ENCODE data around the gene ANGPTL2. TPM values are rescaled to one million over a fixed set of nuclear protein-coding genes. Genes with fewer than 3 reads are reported as not detected.
"Not testable (repeated sequence)": the region's sequence is repeated elsewhere in the genome, so short reads cannot be mapped to it uniquely, and the experiment has no call there.

ANGPTL2 gene
- total and polyA plus RNA-seq, 5 experiments from 2014 or later = not detected

DNA sequence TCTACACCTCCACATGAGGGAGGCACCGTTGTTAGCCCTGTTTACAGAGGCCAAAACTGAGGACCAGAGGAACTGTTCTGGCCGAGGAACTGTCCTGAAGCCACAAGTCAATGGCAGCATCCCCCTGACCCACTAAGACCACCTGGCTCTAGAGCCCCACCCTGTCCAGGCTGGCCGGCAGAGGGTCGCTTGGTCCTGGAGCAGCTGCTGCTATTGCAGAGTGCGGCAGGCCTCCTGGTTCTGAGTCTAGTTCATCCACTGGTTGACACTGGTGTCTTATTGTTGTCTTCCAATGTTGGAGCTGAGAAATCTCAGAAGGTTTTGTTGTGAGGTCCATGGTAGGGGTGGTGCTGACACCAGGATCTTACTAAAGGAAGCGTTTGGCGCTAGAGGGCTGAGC is 26.6 kb upstream of the ANGPTL2 start:
- peaks cover 0 to 3% (median under 1%) of the 10 kb centered on the region in 4 donors for H3K4me1 Mint-ChIP-seq
- H3K27me3 Mint-ChIP-seq = peaks cover 0 to 3% (median 0%) of the 10 kb centered on the region in 5 donors
- DNase-seq (no peak), ATAC-seq (no peak)
- peaks cover 0 to 5% (median 0%) of the 10 kb centered on the region in 9 donors for H3K9me3 Mint-ChIP-seq
- H3K27ac Mint-ChIP-seq = no peak overlapping the region
- H3K36me3 Mint-ChIP-seq = peaks cover 0 to 8% (median 4%) of the 10 kb centered on the region in 3 donors
- POLR2A ChIA-PET = no interaction called here
- no peak overlapping the region for H3K4me3 Mint-ChIP-seq

DNA sequence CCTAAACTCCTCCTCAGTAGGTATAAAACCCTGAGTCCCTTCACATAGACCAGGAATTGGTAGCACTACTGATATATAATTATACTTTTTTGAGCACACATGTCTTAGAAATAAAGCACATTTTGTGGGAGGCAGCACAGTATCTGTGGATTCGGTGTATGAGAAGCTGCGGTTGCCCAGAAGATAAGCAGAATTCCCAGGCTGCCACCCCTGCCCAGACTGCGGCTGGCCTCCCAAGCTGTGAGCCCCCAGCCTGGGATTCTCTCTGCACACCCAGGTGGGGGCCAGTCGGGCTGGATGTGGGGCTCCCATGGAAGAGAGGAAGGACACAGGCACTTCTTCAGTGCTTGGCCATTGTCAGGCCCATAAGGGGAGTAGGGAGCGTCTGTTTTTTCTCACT is 25.6 kb upstream of the ANGPTL2 start:
- H3K27ac Mint-ChIP-seq = no peak overlapping the region
- H3K9me3 Mint-ChIP-seq = peaks cover 0 to 5% (median 0%) of the 10 kb centered on the region in 9 donors
- DNase-seq (no peak), ATAC-seq (no peak)
- H3K36me3 Mint-ChIP-seq = peaks cover 0 to 8% (median 4%) of the 10 kb centered on the region in 3 donors
- peaks cover 0 to 3% (median 0%) of the 10 kb centered on the region in 5 donors for H3K27me3 Mint-ChIP-seq
- no peak overlapping the region for H3K4me3 Mint-ChIP-seq
- H3K4me1 Mint-ChIP-seq = peaks cover 0 to 1% (median 0%) of the 10 kb centered on the region in 4 donors
- POLR2A ChIA-PET = interaction anchor here (0.6 kb wide), 1 partner anchor 954 kb away, joined by 3 read pairs; no protein-coding TSS in a partner anchor

DNA sequence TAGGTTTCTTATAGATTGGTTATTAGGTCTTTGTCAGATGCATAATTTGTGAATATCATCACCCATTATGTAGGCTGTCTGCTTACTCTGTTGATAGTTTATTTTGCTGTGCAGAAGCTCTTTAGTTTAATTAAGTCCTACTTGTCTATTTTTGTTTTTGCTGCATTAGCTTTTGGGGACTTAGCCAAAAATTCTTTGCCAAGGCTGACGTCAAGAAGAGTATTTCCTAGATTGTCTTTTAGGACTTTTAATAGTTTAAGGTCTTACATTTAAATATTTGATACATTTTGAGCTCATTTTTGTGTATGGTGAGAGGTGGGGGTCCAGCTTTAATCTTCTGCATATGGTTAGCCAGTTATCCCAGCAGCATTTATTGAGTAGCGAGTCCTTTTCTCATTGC is 24.8 kb upstream of the ANGPTL2 start:
- H3K27ac Mint-ChIP-seq = no peak overlapping the region
- DNase-seq = no peak

DNA sequence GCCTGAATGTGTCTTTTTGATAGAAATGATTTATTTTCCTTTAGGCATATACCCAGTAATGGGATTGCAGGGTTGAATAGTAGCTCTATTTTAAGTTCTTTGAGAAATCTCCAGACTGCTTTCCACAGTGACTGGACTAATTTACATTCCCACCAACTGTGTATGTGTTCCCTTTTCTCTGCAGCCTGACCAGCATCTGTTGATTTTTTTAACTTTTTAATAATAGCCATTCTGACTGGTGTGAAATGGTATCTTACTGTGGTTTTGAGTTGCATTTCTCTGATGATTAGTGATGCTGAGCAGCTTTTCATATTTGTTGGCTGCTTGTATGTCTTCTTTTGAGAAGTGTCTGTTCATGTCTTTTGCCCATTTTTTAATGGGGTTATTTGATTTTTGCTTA is 24.4 kb upstream of the ANGPTL2 start:
- ATAC-seq, H3K9me3 Mint-ChIP-seq, H3K4me3 Mint-ChIP-seq, H3K27ac Mint-ChIP-seq, H3K27me3 Mint-ChIP-seq, H3K36me3 Mint-ChIP-seq, H3K4me1 Mint-ChIP-seq, DNase-seq: not testable (repeated sequence)
- POLR2A ChIA-PET = interaction anchor here (0.7 kb wide), 1 partner anchor 1626 kb away, joined by 6 read pairs; no protein-coding TSS in a partner anchor

More for the DNA sequence above, 24.8 kb upstream of the ANGPTL2 start:
- Mint-ChIP-seq H3K9me3 (peaks cover 0 to 5% (median 0%) of the 10 kb centered on the region in 9 donors), H3K27me3 (peaks cover 0 to 3% (median 0%) of the 10 kb centered on the region in 5 donors), H3K4me1 (peaks cover 0 to 1% (median 0%) of the 10 kb centered on the region in 4 donors), H3K36me3 (peaks cover 0 to 8% (median 4%) of the 10 kb centered on the region in 3 donors), H3K4me3 (no peak overlapping the region)
- POLR2A ChIA-PET = interaction anchor here (0.6 kb wide), 1 partner anchor 953 kb away, joined by 3 read pairs; no protein-coding TSS in a partner anchor
- ATAC-seq = no peak

DNA sequence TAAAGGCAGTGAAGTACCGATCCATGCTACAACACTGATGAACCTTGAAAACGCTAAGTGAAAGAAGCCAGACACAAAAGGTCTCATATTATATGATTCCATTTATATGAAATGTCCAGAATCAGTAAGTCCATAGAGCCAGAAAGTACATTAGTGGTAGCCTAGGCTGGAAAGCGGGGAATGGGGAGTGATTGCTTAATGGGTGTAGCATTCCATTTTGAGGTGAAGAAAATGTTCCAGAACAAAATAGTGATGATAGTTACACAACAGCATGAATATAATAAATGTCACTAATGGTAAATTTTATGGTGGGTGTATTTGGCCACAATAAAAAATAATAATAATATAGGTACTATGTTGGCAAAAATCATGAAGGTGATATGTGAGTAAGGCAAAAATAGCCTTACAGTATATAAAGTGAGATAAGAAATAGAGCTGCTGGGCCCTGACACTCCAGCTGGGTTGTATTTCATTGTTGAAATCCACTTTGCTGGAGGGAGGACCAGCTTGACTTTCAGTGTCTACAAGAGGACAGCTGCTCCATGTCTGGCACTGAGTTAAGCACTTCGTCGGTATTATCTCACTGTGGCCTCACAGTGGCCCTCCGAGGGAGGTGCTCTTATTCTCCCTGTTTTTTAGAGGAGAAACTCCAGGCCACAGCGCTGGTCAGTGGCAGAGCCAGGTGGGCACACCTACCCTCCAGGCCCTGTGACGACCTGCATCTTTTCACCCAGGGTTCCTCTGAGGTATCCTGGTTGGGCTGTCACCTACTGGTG is 22.4 kb upstream of the ANGPTL2 start:
- Mint-ChIP-seq H3K4me3 (no peak overlapping the region), H3K27ac (no peak overlapping the region), H3K36me3 (peaks cover 0 to 8% (median 4%) of the 10 kb centered on the region in 3 donors), H3K4me1 (peaks cover 0 to 2% (median 0%) of the 10 kb centered on the region in 4 donors), H3K27me3 (peaks cover 0 to 3% (median 0%) of the 10 kb centered on the region in 5 donors), H3K9me3 (peaks cover 0 to 5% (median 0%) of the 10 kb centered on the region in 9 donors)
- no peak for ATAC-seq
- POLR2A ChIA-PET = no interaction called here
- no peak for DNase-seq

DNA sequence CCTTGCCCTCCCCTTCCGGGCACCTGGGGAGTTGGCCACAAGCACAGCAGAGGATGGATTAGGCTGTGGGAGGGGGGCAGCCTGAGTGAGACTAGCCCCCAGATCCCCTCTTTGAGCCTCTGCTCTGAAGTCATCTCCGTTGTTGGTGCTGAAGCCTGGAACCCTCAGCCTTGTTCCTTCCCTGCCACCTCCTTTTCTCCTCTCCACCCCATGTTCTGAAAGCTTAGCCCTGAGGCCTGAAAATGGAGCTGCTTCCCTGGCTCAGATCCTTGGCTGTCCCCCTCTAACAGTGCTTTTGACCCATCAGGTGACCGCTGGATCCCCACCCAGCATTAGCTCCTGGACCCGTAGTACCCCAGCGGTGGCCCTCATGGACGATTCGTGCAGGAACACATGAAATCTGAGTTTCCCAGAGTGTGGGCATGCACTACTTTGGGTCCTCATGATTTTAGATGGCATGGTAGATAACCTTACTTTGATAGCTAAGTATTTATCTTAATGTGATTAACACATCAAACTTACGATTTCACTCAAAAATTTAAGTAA is 21.6 kb upstream of the ANGPTL2 start:
- Mint-ChIP-seq H3K27me3 (peaks cover 0 to 3% (median 0%) of the 10 kb centered on the region in 5 donors), H3K4me1 (peaks cover 0 to 4% (median 0%) of the 10 kb centered on the region in 4 donors), H3K36me3 (peaks cover 0 to 8% (median 4%) of the 10 kb centered on the region in 3 donors), H3K27ac (peak overlapping the region in 1 of 10 donors; percentile 43), H3K9me3 (peaks cover 0 to 5% (median 0%) of the 10 kb centered on the region in 9 donors), H3K4me3 (no peak overlapping the region)
- ATAC-seq (no peak), DNase-seq (no peak)
- POLR2A ChIA-PET = no interaction called here

DNA sequence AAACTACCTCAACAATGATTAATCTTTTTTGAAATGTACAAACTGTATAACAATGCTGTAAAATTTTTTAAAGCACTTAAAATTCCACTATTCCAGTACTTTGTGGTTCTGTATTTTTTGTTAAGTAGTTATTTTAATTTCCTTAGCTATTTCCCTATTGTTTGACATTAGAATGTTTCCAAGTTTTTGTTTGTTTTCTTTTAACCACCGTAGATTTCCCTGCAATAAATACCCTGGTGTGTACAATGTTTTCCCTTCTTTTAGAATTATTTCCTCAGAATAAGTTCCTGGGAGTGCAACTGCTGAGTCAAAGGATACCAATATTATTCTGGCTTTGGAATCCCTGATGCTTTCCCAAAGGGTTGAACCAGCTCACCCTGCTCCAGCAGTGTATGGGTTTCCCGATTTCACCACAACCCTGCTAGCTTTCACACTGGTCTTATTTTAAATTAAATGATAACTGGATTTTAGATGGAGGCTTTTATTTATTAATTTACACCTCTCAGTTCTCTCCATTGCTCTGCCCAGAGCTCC is 20.6 kb upstream of the ANGPTL2 start:
- Mint-ChIP-seq H3K27ac (no peak overlapping the region), H3K27me3 (peaks cover 0 to 3% (median 0%) of the 10 kb centered on the region in 5 donors), H3K36me3 (peaks cover 0 to 8% (median 4%) of the 10 kb centered on the region in 3 donors), H3K4me1 (peaks cover 0 to 4% (median 0%) of the 10 kb centered on the region in 4 donors), H3K9me3 (peaks cover 0 to 5% (median 0%) of the 10 kb centered on the region in 9 donors), H3K4me3 (no peak overlapping the region)
- DNase-seq (no peak), ATAC-seq (no peak)
- POLR2A ChIA-PET = no interaction called here

DNA sequence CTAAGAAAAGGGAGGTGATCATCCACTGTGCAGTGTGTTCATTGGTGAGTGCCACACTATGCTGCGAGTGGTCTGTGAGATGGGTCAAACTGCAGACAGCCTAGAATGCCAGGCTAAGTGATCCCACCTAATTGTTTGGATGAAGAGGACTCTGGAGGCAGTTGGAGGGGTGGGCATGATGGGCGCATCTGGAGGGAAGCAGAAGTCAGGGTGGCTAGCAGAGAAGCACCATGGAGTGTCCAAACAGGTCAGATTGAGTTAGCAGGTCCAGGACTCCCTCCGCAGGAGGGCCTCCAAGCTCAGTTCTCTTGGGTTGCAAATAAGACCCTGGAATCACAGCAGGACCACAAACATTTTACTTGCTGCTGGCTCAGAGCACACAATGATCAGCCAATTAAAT is 19.9 kb upstream of the ANGPTL2 start:
- Mint-ChIP-seq H3K36me3 (peaks cover 0 to 6% (median 4%) of the 10 kb centered on the region in 3 donors), H3K9me3 (peaks cover 0 to 5% (median 0%) of the 10 kb centered on the region in 9 donors), H3K4me1 (peaks cover 0 to 4% (median 0%) of the 10 kb centered on the region in 4 donors), H3K27me3 (peaks cover 0 to 3% (median 0%) of the 10 kb centered on the region in 5 donors), H3K4me3 (no peak overlapping the region), H3K27ac (peak overlapping the region in 1 of 10 donors; percentile 68)
- POLR2A ChIA-PET = no interaction called here
- no peak for ATAC-seq
- DNase-seq = no peak

DNA sequence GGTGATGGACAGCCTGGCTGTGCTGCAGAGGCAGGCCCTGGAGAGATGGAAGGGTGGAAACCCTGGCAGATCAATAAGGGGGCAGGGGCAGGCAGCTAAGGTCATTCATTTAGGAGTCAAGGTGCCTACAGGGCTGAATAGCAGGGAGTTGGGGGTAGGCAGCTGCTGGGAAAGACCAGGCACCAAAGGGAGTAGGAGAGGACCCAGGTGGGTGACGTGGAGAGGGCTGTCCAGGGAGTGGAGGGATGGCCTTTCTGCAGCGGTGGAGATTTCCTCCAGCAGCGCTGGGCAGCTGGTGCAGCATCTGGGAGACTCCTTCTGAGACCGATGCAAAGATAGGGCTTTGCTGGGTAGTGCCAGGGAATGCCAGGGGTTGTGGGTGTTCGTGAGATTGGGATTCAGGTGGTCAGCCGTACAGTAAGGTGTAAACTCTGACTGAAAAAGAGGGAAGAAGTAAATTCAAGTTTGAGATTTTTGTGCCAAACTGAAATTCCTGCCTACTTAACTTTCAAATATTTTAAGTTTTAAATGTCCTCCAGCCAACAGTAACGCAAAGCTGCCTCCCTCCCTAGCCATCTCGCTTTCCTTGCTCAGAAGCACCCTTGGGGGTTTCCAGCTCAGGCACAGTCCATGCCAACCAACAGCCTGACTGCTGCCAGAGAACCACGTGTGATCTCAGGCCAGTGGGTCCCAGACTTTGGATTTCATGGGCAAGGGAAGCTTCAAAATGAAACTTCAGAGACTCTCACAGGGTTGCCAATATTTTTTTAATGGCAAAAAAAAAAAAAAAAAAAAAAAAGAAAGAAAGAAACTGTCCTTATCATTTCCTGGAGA is 18.6 kb upstream of the ANGPTL2 start:
- POLR2A ChIA-PET = no interaction called here
- ATAC-seq (no peak), DNase-seq (no peak)
- H3K27me3 Mint-ChIP-seq = peaks cover 0 to 3% (median 0%) of the 10 kb centered on the region in 5 donors
- H3K4me1 Mint-ChIP-seq = peaks cover 0 to 4% (median 0%) of the 10 kb centered on the region in 4 donors
- H3K27ac Mint-ChIP-seq = peak overlapping the region in 1 of 10 donors; percentile 49
- H3K9me3 Mint-ChIP-seq = no peaks in the 10 kb centered on the region
- no peaks in the 10 kb centered on the region for H3K36me3 Mint-ChIP-seq
- no peak overlapping the region for H3K4me3 Mint-ChIP-seq

DNA sequence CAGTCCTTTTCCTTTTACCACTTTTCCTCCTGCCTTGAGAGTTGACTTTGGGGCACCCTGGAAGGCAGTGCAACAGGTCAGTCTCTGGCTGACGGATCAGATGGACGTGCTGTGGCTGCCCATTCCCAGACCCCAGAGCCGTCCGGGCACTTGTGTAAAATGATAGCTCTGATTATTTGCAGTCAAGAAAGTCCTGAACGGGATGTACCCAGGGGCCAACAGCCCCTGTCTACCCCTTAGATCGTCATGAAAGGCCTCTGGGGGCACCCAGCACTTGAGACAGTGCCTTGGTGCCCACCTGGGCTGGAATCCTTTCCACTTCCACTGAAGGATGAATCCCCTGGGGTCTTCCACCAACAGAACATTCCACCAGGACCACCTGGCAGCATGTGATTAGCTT is 17.7 kb upstream of the ANGPTL2 start:
- POLR2A ChIA-PET = no interaction called here
- Mint-ChIP-seq H3K4me3 (no peak overlapping the region), H3K4me1 (peaks cover 0 to 8% (median 0%) of the 10 kb centered on the region in 4 donors), H3K27ac (peak overlapping the region in 1 of 10 donors; percentile 38), H3K9me3 (no peaks in the 10 kb centered on the region), H3K36me3 (no peaks in the 10 kb centered on the region), H3K27me3 (peaks cover 0 to 6% (median 0%) of the 10 kb centered on the region in 5 donors)
- no peak for ATAC-seq
- DNase-seq = no peak

DNA sequence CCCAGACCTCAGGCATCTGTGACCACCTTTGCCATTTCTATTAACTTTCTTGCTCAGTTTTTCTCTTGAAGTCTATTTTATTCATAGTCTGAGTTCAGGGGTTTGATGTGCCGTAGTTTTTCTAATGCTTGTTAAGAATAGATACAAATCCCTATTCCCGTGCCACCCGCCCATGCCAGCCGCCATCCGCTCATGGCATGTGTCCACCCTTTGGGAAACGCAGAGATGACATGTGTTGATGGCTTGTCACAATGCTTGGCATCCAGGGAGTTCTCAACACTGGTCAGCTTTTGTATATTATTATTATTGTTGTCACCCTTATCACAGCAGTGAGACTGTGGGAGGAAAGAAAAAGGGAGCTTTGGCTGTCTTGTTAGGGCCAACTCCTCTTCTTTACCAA is 17.3 kb upstream of the ANGPTL2 start:
- Mint-ChIP-seq H3K4me1 (peaks cover 0 to 8% (median 0%) of the 10 kb centered on the region in 4 donors), H3K27me3 (peaks cover 0 to 6% (median 0%) of the 10 kb centered on the region in 5 donors), H3K36me3 (no peaks in the 10 kb centered on the region), H3K4me3 (no peak overlapping the region), H3K27ac (no peak overlapping the region), H3K9me3 (no peaks in the 10 kb centered on the region)
- ATAC-seq (no peak), DNase-seq (no peak)
- POLR2A ChIA-PET = no interaction called here

DNA sequence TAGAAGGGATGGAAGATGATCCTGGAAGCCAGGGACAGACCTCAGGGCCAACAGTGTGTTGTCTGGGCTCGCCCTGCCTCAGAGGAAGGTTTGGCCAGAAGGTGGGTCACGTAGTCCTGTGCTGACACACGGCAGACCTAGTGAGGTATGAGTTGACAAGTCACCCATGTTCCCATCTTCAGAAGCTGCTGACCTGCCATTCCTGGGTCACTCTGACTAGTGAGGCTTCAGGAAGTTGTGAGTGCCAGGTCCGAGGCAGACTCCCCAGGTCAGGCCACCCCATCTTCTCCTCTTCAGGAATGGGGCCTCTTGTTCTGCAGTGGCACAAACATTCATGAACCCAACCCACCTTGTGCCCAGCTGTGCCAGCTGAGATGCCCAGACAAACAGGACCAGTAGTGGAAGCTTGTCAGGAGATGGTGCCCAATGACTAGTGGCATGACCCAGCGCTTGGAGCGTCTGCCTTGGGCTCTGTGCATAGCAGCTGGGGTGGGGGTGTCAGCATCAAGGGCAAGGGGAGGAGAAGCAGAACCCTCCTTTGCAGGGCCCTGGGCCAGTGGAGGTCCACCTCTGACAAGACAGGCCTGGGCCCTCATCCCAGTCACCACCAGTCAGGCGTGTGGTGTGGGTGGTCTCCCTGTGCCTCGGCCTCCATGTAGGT is 16.8 kb upstream of the ANGPTL2 start:
- DNase-seq (no peak), ATAC-seq (no peak)
- POLR2A ChIA-PET = no interaction called here
- Mint-ChIP-seq H3K9me3 (no peaks in the 10 kb centered on the region), H3K27ac (no peak overlapping the region), H3K4me3 (no peak overlapping the region), H3K27me3 (peaks cover 0 to 6% (median 0%) of the 10 kb centered on the region in 5 donors), H3K4me1 (peaks cover 0 to 8% (median 0%) of the 10 kb centered on the region in 4 donors), H3K36me3 (no peaks in the 10 kb centered on the region)
